ENCODE results near the gene DSCAML1. TPM values are rescaled to one million over a fixed set of nuclear protein-coding genes. Genes with fewer than 3 reads are reported as not detected.

DSCAML1 gene
- total RNA-seq, 1 donor from 2014 or later, result 0.22 TPM

DNA sequence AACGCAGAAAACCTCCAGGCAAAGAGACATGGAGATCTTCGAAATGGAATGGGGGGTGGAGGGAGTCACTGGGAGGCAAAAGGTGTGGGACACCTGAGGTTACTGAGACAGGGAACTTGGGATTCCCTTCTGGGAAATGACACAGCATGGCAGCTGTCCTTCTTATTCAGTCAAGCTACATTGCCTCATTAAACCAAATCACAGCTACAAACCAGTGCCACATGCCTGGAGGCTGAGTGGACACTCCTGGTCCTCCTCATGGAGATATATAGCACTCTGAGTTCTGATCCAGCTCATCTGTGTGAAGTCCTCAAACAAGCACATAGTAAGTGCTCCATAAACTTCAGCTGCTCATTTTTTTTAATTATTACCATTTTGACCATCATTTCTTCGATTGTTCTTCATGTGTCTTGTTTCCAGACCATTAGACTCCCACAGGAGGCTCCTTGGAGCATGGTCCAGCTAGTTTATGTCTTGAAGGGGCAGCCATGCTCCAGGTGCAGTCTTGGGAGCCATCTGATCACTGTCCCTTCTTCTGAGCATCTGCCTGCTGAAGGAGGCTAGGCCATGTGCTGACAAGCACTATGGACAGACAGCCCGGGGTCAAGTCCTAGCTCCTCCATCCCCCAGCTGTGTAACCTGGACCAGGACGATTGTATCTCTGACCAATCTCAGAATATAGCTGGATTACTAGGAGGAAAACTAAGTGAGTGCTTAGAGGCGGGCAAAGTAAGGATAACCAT is 37.2 kb upstream of the DSCAML1 start:
- intact Hi-C loops (cut with DNase I), result no loop called here
- DNase-seq (ENCODE audit: missing footprints) (no peak), ATAC-seq (no peak)

DNA sequence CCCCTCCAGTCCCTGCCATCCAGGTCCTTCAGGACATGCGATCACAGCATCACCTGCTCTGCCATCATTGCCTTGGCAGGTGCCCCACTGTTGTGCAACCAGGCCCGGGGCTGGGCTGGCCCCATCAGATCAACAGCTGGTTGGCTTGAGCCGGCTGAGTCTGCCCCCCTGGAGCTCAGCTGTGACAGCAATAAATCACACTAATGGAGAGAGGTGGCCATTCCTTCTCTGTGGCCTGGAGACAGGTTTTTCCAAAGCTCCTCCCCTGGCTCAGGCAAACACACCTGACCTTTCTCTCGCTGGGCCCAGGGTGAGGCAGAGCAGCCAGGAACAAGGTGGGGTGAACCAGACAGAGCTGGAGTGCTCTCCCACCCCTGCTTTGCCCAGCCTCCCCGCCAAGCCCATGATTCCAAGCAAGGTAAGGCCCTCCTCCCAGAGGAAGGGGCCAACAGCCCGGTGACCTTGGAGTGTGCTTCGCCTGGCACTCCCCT is 36.4 kb upstream of the DSCAML1 start:
- ATAC-seq (peak; percentile 15), DNase-seq (ENCODE audit: missing footprints) (no peak)
- intact Hi-C loops (cut with DNase I), result no loop called here

DNA sequence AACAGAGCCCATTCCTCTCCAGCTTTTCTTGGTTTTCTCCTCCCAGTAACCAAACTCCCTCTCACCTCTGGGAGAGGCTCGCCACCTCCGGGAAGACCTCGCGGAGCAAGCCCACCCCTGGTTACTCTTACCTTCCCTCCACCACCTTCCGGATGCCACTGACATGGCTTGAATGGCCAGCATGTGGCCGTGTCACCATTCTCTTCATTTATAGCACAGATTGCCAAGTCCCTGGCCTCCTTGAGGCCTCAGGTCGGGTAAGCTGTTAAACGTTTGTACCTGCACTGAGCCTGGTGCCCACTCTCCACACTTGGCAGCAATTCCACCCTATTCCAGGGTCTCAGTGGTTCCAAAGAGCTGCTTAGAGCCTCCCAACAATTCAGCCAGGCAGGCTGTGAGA is 35.5 kb upstream of the DSCAML1 start:
- ATAC-seq (no peak), DNase-seq (ENCODE audit: missing footprints) (no peak)
- intact Hi-C loops (cut with DNase I), result no loop called here

DNA sequence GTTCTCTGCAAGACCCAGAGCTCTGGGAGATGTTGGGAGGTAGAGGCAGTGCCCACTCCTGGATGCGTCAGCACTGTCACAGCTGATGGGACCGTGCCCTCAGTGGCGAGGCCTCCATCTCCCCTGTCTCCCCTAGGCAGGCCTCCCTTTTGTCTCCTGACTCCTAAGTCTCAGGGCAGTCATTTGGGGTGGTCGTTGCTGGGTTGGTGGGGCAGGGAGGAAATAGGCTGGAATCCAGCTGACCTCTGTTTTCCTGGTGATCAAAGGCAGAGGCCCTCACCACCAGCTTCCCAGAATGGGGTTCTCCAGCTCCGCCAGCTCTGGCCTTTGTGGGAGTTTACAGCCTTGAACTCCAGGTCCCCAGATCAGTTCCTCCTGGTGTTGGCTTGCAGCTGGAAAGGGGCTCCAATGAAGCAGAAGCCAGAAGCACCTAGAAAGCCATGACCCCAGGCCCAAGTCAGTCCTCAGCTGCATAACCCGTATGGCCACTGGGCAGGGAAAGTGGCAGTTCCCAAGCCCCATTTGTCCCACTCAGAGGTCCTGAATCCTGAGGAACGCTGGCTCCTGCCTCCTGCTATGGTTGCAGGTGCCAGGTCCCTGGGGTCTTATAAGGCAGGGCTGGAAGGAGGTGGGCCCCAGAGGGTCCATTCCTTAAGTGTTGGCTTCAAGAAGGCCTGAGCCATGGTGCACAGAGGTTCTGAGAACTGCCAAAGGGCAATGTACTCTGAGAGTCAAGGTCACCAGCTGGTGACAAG is 34.8 kb upstream of the DSCAML1 start:
- no peak for ATAC-seq
- no peak for DNase-seq (ENCODE audit: missing footprints)
- intact Hi-C loops (cut with DNase I), result no loop called here

DNA sequence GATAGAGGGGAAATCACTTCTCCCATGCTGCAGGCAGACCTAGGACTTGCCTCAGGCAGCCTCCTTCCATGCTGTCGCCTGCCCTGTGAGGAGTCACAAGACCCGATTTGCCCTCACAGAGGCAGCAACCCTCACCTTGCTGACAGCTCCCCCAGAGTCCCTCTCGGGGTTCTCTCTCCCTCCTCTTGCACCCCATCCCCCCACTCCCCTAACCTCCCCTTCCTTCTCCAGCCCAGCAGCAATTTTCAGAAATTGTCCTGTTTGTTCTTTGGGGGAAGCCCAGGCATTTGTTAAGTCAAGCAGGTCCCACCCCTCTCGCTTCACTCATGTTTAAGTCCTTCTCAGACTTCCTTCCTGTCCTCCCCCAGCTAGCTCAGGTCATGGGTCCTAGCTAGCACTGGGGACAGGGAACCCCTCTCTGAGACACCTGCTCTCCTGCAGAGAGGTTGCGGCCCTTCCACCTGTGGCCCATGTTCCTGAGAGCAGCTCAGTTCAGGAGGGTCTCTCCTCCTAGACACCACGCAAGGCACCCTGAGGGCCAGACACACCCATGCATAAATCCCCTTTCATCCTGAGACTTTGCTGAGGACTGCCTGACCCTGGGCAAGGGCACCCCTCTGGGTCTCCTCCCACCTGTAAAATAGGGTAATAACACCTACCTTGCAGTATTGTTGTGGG is 33.8 kb upstream of the DSCAML1 start:
- intact Hi-C loops (cut with DNase I), result no loop called here
- DNase-seq (ENCODE audit: missing footprints), result no peak
- ATAC-seq, result no peak

DNA sequence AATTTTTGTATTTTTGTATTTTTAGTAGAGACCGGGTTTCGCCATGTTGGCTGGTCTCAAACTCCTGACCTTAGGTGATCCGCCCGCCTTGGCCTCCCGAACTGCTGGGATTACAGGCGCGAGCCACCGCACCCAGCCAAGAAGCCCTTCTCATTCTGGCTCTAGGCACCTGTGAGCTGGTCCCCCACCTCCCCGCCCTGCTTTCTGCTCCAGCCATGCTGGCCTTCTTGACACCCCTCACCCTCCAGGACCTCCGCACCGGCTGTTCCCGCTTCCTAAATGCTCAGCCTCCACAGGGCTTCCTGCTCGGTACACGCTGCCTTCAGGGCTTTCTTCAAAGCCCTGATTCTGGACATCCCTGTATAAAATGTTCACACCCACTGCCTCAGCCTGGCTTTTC is 33.1 kb upstream of the DSCAML1 start:
- DNase-seq (ENCODE audit: missing footprints) (no peak), ATAC-seq (no peak)
- intact Hi-C loops (cut with DNase I), result no loop called here

DNA sequence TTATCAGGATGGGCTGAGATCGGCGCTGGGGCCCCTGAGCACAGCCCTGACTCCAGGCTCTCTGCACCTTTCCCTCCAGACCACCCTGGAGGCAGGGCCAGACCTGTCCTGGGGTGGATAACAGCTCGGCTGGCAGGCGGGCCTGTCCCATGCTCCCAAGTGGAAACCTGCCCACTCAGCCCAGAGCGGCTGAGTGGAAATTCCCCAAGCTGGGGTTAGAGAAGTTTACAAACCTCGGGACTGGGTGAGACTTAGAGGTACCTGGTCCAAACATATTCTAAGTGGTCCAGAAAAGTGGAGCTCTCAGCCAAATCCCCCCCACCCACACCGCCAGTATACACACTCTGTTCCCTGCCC is 32.3 kb upstream of the DSCAML1 start:
- intact Hi-C loops (cut with DNase I), result no loop called here
- ATAC-seq (no peak), DNase-seq (ENCODE audit: missing footprints) (no peak)

DNA sequence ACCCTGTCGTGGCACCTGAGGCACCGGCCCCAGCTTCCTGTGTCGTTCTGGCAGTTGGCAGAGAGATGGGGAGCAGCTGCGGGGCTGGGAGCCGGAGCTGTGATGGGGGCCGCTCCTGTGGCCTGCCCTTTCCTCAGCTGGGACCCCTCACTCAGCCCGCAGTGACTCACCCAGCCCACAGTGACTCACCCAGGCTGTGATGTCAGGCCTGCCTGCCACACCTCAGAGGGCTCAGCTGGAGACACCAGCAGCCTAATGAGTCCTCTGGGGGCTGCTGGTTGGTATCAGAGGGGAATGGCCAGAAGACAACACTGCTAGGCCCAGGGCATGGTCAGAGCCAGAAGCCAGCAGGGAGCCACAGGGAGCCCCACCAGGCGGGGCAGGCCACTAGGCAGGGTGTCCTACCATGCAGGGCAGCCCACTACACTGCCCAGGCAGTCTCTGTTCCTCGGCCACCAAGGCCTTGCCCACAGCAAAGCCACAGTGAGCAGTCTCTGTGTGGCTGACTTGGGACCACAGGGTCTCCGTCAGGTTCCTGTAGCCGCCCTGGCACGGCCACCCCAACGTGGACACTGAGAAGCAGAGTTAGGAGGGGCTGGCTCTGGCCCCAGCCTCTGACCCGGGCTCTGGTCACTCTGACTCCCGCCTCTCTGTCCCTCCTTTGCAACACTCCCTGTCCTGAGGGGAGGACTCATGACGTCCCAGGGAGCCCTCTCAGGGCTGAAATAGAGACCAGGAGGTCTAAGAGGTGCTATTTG is 31.8 kb upstream of the DSCAML1 start:
- DNase-seq (ENCODE audit: missing footprints), result peak; percentile 81
- intact Hi-C loops (cut with DNase I), result no loop called here
- peak; percentile 35 for ATAC-seq

DNA sequence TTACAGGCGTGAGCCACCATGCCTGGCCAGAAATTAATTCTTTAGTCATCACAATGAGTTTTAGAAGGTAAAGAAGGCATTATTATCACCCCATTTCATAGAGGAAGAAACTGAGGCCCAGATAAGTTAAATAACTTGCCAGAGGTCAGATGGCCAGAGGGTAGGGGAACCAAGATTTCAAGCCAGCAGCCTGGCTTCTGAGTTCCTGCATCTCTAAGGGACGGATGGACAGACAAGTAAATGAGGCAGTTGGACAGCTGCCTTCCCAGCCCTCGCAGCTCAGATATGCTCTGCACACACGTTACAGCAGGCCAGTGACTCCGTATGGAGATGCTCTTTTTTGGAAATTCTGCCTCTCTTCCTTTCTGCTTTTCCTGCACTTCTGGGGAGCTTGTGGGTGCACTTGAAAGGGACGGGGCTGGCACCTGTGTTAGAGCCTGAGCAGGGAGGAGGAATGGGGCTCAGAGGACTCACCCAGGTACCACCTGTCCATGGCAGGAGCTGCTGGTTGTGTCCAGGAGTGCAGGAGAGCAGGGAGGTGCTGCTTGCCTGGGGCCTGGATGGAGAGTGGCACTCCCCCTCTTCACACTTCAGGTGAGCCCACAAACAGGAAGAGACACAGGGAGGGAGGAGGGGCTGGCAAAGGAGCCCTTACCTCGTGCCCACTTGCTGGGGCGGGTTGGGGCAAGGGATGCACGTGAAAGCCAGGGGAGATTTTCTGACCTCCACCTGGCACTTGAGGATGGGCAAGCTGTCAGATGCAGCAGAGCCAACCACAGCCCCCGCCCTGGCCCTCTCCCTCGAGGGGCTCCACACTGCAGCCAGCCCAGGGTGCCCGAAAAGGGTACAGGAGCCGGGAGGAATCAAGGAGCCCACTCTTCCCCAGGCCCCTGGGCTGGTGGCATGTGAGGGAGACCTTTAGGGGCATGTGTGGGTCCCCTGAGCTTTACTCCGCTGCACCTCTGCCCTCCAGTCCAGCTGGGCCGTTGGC is 30.8 kb upstream of the DSCAML1 start:
- intact Hi-C loops (cut with DNase I), result no loop called here
- ATAC-seq (no peak), DNase-seq (ENCODE audit: missing footprints) (no peak)

DNA sequence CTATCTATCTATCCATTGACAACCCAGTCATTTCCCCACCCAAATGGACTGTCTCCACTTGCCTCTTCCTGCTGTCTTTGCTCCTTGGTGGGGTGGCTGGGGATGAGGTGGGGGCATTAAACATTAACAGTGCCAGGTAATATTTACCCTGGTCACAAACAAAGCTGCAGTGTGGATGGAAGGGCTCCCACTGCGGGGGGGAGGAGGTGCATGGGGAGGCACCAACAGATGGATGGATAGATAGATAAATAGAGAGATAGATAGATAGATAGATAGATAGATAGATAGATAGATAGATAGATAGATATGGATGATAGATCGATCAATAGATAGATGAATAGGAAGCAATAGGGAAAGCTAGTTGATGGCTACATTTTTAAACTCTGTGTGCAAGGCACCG is 29.8 kb upstream of the DSCAML1 start:
- ATAC-seq, result no peak

DNA sequence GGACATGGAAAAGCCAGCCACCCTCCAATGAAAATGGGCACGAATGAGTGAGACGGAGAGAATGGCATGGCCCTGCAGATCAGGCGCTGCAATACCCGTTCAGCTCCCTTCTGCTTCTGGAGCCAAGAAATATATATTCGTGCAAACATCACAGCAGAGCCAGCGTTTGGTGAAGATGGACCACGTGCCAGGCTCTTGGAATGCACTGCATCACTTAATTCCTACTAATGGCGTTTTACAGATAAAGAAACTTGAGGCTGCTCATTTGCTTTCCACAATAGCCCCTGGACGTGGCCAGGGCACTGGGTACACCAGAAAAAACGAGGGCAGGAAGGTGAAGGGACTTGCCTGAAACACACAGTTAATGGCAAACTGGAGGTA is 29.2 kb upstream of the DSCAML1 start:
- intact Hi-C loops (cut with DNase I), result no loop called here
- ATAC-seq (no peak), DNase-seq (ENCODE audit: missing footprints) (no peak)

More for the DNA sequence above, 29.8 kb upstream of the DSCAML1 start:
- intact Hi-C loops (cut with DNase I), result no loop called here
- no peak for DNase-seq (ENCODE audit: missing footprints)

DNA sequence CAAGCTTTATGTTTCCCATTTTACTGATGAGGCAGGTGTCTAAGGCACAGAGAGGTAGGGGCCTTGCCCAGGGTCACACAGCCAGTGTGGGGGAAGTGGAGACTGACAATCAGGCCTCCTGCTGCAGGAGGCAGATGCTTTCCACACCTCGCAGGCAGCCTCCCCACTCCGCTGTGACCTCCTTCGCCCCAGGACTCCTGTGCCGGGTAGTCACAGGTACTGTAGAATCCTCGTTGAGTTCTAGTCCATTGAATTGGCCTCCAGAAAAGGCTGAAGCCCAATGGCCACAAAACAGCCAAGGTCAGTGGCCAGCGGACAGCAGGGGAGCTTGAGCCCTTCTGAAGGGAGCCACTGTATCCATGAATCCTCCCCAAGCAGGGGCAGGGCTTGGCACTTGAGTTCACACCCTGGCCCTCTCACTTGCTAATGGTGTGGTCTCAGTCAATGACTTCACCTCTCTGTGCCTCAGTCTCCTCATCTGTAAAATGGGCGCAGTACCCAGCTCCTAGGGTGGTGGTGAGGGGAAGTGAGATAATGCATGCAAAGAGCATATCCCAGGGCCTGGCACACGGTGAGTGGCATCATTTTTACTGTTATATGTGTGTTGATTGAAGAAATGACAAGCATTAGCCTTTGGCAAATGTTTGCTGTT is 28.6 kb upstream of the DSCAML1 start:
- intact Hi-C loops (cut with DNase I), result no loop called here
- no peak for ATAC-seq
- DNase-seq (ENCODE audit: missing footprints), result no peak

DNA sequence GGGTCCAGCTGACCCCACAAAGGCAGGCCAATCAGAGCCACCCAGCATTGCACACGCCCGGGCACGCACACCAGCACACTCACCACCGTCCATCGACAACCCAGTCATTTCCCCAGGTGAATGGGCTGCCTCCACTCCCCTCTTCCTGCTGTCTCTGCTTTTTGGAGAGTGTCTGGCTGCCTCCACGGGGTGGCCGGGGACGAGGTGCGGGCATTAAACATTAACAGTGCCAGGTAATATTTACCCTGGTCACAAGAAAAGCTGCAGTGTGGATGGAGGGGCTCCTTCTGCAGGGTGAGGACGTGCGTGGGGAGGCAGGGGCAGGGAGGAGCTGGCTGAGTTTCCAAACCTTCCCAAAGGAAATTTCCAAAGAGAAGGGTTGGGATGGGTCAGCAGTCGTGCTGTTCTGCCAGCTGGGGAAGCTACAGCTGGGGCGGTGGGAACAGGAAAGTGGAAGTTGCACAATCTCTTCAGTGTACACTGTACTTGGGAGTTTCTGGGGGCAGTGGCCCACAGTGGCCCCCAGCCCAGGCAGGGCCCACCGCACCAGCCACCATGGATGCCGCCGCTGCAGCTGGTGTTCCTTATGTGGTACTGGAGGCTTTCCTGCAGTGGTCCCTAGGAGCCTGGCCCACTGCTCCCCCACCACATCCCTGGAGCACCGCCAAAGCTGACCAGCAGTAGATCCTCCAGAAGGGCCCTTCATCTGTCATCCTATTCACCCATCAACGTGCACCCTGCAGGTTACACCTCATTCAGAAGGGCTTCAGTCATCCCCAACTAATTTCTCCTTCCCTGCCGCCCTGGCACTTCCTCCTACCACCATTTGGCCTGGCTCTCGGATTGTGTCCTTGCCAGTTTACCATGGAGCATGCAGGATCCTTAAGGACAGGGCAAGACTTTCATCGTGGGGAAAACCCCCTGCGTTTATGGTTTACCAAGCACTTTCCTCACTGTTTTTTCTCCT is 27.8 kb upstream of the DSCAML1 start, which contains the start of gene FXYD2:
TSS of gene FXYD2 (minus strand) at position 174 of the 967 bp plus-strand sequence. CDS start at position 108, 66 bp downstream.
- ATAC-seq (peak; percentile 69), DNase-seq (ENCODE audit: missing footprints) (peak; percentile 86)
- intact Hi-C loops (cut with DNase I), result loop anchor here (5.0 kb wide), 1 partner anchor 227 kb away; no protein-coding TSS in a partner anchor

DNA sequence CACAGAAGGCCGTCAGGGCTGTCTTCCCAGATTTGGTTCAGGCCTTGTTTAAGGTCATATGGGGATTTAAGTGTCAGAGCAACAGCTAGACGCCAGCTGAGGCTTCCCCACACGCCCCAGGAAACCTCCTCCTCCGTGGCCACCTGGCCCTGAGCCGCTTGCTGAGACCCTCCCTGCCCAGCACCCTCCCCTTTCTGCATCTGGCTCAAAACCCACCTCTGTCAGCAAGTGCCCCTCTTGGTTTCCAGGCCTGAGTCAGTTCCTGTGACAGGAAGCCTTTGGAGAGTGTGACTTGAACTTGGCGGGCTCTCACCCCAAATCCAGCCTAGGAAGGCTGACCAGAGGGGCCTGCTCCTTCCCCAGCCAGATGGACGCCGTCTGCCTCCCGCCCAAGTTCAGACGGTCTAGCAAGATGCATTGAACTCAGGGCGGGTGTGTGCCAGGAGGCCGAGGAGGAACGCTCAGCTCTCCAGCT is 27.0 kb upstream of the DSCAML1 start:
- intact Hi-C loops (cut with DNase I), result loop anchor here (2.0 to 5.0 kb wide), 2 partner anchors 123 to 228 kb away; no protein-coding TSS in a partner anchor
- ATAC-seq, result peak; percentile 84
- DNase-seq (ENCODE audit: missing footprints), result peak; percentile 89

DNA sequence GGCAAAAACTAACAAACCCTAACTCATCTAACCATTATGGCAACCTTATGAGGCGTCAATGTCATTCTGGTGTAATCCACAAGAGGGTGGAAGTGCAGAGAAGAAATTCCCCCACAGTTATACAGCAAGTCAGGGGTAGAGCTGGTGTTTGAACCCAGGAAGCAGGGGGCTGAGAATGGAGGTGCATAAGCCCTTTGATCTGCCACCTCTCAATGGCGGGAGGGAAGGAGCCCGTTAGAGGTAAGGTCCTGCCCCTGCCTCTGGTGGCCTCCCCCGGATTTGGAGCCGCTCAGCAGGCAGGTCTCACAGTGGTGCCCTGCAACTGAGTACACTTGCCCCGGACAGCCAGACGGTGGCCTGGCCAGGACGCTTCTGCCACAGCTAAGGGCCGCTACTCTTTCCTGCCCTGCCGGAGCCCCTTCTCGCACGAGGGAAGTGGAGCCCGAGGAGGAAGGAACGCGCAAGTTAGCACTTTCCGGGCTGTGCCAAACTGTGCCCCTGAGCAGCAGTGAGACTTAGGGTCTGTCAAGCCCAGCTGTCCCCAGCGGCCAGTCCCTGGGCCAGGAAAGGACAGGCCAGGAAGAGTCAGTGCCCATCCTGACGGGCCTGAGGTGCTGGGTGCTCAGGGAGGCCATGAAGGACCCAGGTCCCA is 26.4 kb upstream of the DSCAML1 start:
- intact Hi-C loops (cut with DNase I), result loop anchor here (2.0 to 5.0 kb wide), 2 partner anchors 123 to 229 kb away; no protein-coding TSS in a partner anchor
- DNase-seq (ENCODE audit: missing footprints) (no peak), ATAC-seq (peak; percentile 1)

All from Right ventricle myocardium inferior (tissue), 1 donor.